ENCODE results near the gene TPRN.

Gene TPRN

GRCh38 chr9:137188086-137188489 is 12.5 kb downstream of the TPRN start:
- DNase-seq, result no peak

- DNase-seq, result no peak
Observed at GRCh38 chr9:137187386-137187785, 13.2 kb downstream of the TPRN start.

GRCh38 chr9:137186385-137186784 is 14.2 kb downstream of the TPRN start:
- DNase-seq, result no peak

- no peak for DNase-seq
Observed at GRCh38 chr9:137185921-137186320, 14.6 kb downstream of the TPRN start.

- no peak for DNase-seq
Observed at GRCh38 chr9:137184881-137185660, 15.5 kb downstream of the TPRN start.

GRCh38 chr9:137183980-137184595 is 16.5 kb downstream of the TPRN start:
- no peak for DNase-seq

GRCh38 chr9:137182836-137183235 is 17.7 kb downstream of the TPRN start:
- no peak for DNase-seq

- DNase-seq, result no peak
Observed at GRCh38 chr9:137181680-137182079, 18.9 kb downstream of the TPRN start.

- DNase-seq, result no peak
Observed at GRCh38 chr9:137180491-137180890, 20.1 kb downstream of the TPRN start.

GRCh38 chr9:137179761-137180160 is 20.8 kb downstream of the TPRN start:
- DNase-seq, result no peak

GRCh38 chr9:137178939-137179630 is 21.5 kb downstream of the TPRN start:
- DNase-seq, result no peak

- DNase-seq, result no peak
Observed at GRCh38 chr9:137178201-137178938, 22.2 kb downstream of the TPRN start.

GRCh38 chr9:137176302-137177182 is 24.0 kb downstream of the TPRN start:
- peak; percentile 40 for DNase-seq

- DNase-seq, result no peak
Observed at GRCh38 chr9:137175345-137175961, 25.1 kb downstream of the TPRN start.

GRCh38 chr9:137174722-137175293 is 25.7 kb downstream of the TPRN start:
- no peak for DNase-seq

- no peak for DNase-seq
Observed at GRCh38 chr9:137173796-137174664, 26.5 kb downstream of the TPRN start.

- DNase-seq, result no peak
Observed at GRCh38 chr9:137172901-137173795, 27.4 kb downstream of the TPRN start.

GRCh38 chr9:137171149-137171900 is 29.2 kb downstream of the TPRN start:
- no peak for DNase-seq
